PC-3 (cell line): ENCODE measurements around the gene CXorf66. TPM values are rescaled to one million over a fixed set of nuclear protein-coding genes. Genes with fewer than 3 reads are reported as not detected.

ENCODE experiments used
- ATAC-seq: fragments of 200-7000 bp; cut with Tn5 transposase; 2 replicates; pipeline ENCODE4 v1.9.1; 2020; ENCODE audit warnings: mild to moderate bottlenecking, moderate library complexity
- BruUV-seq: library from RNA; stranded (reverse); fragments of 400-500 nt; replicated peaks from 2 replicates; lab custom pipeline; 2021; lab: Mats Ljungman, UMichigan
- CTCF ChIA-PET: fragments of 300-600 bp; sonication (Branson Sonifier 250); formaldehyde crosslinking; loops from one replicate; lab custom pipeline; 2022; ENCODE audit warnings: antibody characterized with exemption; lab: Charles Lee
- POLR2A ChIA-PET: fragments of 300-600 bp; sonication (Branson Sonifier 250); formaldehyde crosslinking; loops from one replicate; lab custom pipeline; 2022; ENCODE audit warnings: antibody characterized with exemption; ENCODE audit not compliant: unreplicated experiment; lab: Charles Lee
- DNase-seq: peaks from one replicate; pipeline ENCODE4 v3.0.0-alpha.2; 2015
- H2AFZ ChIP-seq: fragments of 300-600 bp; sonication (generic); 2 replicates; pipeline ENCODE4 v1.6.0; 2016; ENCODE audit warnings: antibody characterized with exemption, low read length
- H3F3A ChIP-seq: fragments of 300-600 bp; sonication (generic); one replicate; pipeline ENCODE4 v1.6.0; 2017; ENCODE audit warnings: antibody characterized with exemption, low read length, control low read depth, mild to moderate bottlenecking; ENCODE audit not compliant: unreplicated experiment
- H3K27ac ChIP-seq: fragments of 300-600 bp; sonication (generic); 2 replicates; pipeline ENCODE4 v1.5.1; 2016; ENCODE audit warnings: mild to moderate bottlenecking, low read length
- H3K27me3 ChIP-seq: fragments of 300-600 bp; sonication (generic); 2 replicates; pipeline ENCODE4 v1.6.1; 2016; ENCODE audit warnings: low read length, mixed read lengths
- H3K36me3 ChIP-seq: fragments of 300-600 bp; sonication (generic); 2 replicates; pipeline ENCODE4 v1.6.1; 2016; ENCODE audit warnings: low read depth, mixed run types, low read length, mixed read lengths
- H3K4me1 ChIP-seq: fragments of 300-600 bp; sonication (generic); 2 replicates; pipeline ENCODE4 v1.5.1; 2016; ENCODE audit warnings: low read length; ENCODE audit not compliant: insufficient read depth
- H3K4me2 ChIP-seq: fragments of 300-600 bp; sonication (generic); 2 replicates; pipeline ENCODE4 v1.6.0; 2016; ENCODE audit warnings: low read length
- H3K4me3 ChIP-seq: fragments of 300-600 bp; sonication (generic); 2 replicates; pipeline ENCODE4 v1.5.1; 2016; ENCODE audit warnings: mild to moderate bottlenecking, low read length, mixed read lengths
- H3K79me2 ChIP-seq: fragments of 300-600 bp; sonication (generic); 2 replicates; pipeline ENCODE4 v1.6.1; 2017; ENCODE audit warnings: low read length, mixed read lengths
- H3K9ac ChIP-seq: fragments of 300-600 bp; sonication (generic); 2 replicates; pipeline ENCODE4 v1.6.0; 2016; ENCODE audit warnings: mild to moderate bottlenecking, low read length
- H3K9me2 ChIP-seq: fragments of 300-600 bp; sonication (generic); replicated peaks from 2 replicates; pipeline ENCODE4 v1.6.1; 2016; ENCODE audit warnings: mixed run types, low read length, mixed read lengths
- H3K9me3 ChIP-seq: fragments of 300-600 bp; sonication (generic); 2 replicates; pipeline ENCODE4 v1.6.1; 2016; ENCODE audit warnings: low read length, mixed read lengths
- H4K20me1 ChIP-seq: fragments of 300-600 bp; sonication (generic); 2 replicates; pipeline ENCODE4 v1.6.1; 2016; ENCODE audit warnings: low read length, mixed read lengths
- EZH2 ChIP-seq: fragments of 300-600 bp; sonication (generic); IDR thresholded peaks from one replicate; pipeline ENCODE4 v1.6.1; 2017; ENCODE audit warnings: antibody characterized with exemption, mild to moderate bottlenecking, low read length; ENCODE audit not compliant: unreplicated experiment
- EZH2phosphoT487 ChIP-seq: fragments of 300-600 bp; sonication (generic); IDR thresholded peaks from 2 replicates; pipeline ENCODE4 v1.6.1; 2018; ENCODE audit warnings: mild to moderate bottlenecking, antibody characterized with exemption, low read length, borderline replicate concordance
- intact Hi-C: fragments of 100-400 bp; cut with micrococcal nuclease; formaldehyde crosslinking; loops from 2 replicates; pipeline ENCODE4 v1.9.0; 2023
- total RNA-seq: library from RNA; depleted of rRNA; stranded (reverse); fragments of >200 nt; gene quantifications from 2 replicates; pipeline ENCODE4 v1.2.3, GENCODE V29; 2014
- TF ChIP-seq, protein P1 (sequence below): fragments of 300-600 bp; sonication (generic); conservative IDR thresholded peaks from 2 replicates; pipeline ENCODE4 v1.5.1; 2017; ENCODE audit warnings: antibody characterized with exemption, low read depth, mild to moderate bottlenecking, low read length

Gene CXorf66
- total RNA-seq, 1 experiment from 2014 or later: not detected

DNA sequence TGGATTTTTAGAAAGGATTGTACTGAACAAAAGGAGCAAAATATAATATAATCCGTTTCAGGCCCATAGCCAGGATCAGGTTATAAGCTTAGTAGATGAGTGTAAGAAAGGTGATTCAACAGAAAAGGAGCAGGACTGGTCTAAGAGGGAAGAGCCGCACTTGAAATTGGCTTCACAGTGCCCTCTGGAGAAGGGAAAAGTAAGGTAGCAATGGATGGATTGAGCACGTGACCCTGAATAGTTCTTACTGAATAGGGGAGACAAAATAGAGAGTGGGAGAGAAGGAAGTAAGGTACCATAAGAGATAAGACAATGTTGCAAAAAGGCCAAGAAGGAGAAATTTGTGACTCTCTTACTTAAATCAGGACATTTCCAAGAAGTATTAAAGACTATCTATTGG, 15.6 kb downstream of the CXorf66 start:
- intact Hi-C loops: no loop called here
- H3K36me3 ChIP-seq: no peaks in the 10 kb centered on the region
- ChIA-PET POLR2A (no interaction called here), CTCF (no interaction called here)
- no peak overlapping the region for H2AFZ ChIP-seq
- ATAC-seq: no peak
- H3K79me2 ChIP-seq: no peaks in the 10 kb centered on the region
- H3K9me3 ChIP-seq: no peaks in the 10 kb centered on the region
- no peaks in the 10 kb centered on the region for H3F3A ChIP-seq
- no peak overlapping the region for H3K27ac ChIP-seq
- no peaks in the 10 kb centered on the region for H3K27me3 ChIP-seq
- BruUV-seq: no TSS peak
- H3K4me3 ChIP-seq: no peak overlapping the region
- TF ChIP-seq, protein P1, sequence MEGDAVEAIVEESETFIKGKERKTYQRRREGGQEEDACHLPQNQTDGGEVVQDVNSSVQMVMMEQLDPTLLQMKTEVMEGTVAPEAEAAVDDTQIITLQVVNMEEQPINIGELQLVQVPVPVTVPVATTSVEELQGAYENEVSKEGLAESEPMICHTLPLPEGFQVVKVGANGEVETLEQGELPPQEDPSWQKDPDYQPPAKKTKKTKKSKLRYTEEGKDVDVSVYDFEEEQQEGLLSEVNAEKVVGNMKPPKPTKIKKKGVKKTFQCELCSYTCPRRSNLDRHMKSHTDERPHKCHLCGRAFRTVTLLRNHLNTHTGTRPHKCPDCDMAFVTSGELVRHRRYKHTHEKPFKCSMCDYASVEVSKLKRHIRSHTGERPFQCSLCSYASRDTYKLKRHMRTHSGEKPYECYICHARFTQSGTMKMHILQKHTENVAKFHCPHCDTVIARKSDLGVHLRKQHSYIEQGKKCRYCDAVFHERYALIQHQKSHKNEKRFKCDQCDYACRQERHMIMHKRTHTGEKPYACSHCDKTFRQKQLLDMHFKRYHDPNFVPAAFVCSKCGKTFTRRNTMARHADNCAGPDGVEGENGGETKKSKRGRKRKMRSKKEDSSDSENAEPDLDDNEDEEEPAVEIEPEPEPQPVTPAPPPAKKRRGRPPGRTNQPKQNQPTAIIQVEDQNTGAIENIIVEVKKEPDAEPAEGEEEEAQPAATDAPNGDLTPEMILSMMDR: no peak
- H3K4me2 ChIP-seq: no peak overlapping the region
- H3K4me1 ChIP-seq: no peaks in the 10 kb centered on the region
- no peaks in the 10 kb centered on the region for H3K9me2 ChIP-seq
- H3K9ac ChIP-seq: no peak overlapping the region
- DNase-seq: peak; percentile 23
- H4K20me1 ChIP-seq: no peaks in the 10 kb centered on the region

- no peak for ATAC-seq
- DNase-seq: no peak
- no peaks in the 10 kb centered on the region for H4K20me1 ChIP-seq
- no peaks in the 10 kb centered on the region for H3K79me2 ChIP-seq
- H3K9ac ChIP-seq: no peak overlapping the region
- no peaks in the 10 kb centered on the region for H3K27me3 ChIP-seq
- ChIA-PET POLR2A (no interaction called here), CTCF (no interaction called here)
- H3K4me2 ChIP-seq: no peak overlapping the region
- intact Hi-C loops: no loop called here
- H3K27ac ChIP-seq: no peak overlapping the region
- H3K9me3 ChIP-seq: no peaks in the 10 kb centered on the region
- H2AFZ ChIP-seq: no peak overlapping the region
- no peaks in the 10 kb centered on the region for H3F3A ChIP-seq
- H3K4me1 ChIP-seq: no peaks in the 10 kb centered on the region
- no peak overlapping the region for H3K4me3 ChIP-seq
- no peaks in the 10 kb centered on the region for H3K36me3 ChIP-seq
- TF ChIP-seq EZH2: no peak
- H3K9me2 ChIP-seq: no peaks in the 10 kb centered on the region
- no TSS peak for BruUV-seq
These were observed 20.2 kb downstream of the CXorf66 start for GRCh38 chrX:139945075-139945474.

- H3K79me2 ChIP-seq: peaks cover 6% of the 10 kb centered on the region
- ATAC-seq: no peak
- H3K4me3 ChIP-seq: no peak overlapping the region
- CTCF ChIA-PET: no interaction called here
- intact Hi-C loops: no loop called here
- H3K9ac ChIP-seq: no peak overlapping the region
- H3F3A ChIP-seq: no peaks in the 10 kb centered on the region
- H3K4me2 ChIP-seq: no peak overlapping the region
- H2AFZ ChIP-seq: no peak overlapping the region
- POLR2A ChIA-PET: no interaction called here
- no peaks in the 10 kb centered on the region; the same call in 1 of the 2 replicates for H3K4me1 ChIP-seq
- H3K27me3 ChIP-seq: no peaks in the 10 kb centered on the region
- H3K27ac ChIP-seq: no peak overlapping the region
- peak; percentile 26 for DNase-seq
- H4K20me1 ChIP-seq: no peaks in the 10 kb centered on the region
- TF ChIP-seq, protein P1: peak; percentile 20; the same call in 1 of the 2 replicates
- no peak for TF ChIP-seq EZH2phosphoT487
- TF ChIP-seq EZH2: no peak
- no peaks in the 10 kb centered on the region for H3K9me3 ChIP-seq
- H3K36me3 ChIP-seq: no peaks in the 10 kb centered on the region
- H3K9me2 ChIP-seq: no peaks in the 10 kb centered on the region
- no TSS peak for BruUV-seq
These were observed 29.1 kb downstream of the CXorf66 start for GRCh38 chrX:139936259-139936658.
